ENCODE results near the gene TARBP1. TPM values are rescaled to one million over a fixed set of nuclear protein-coding genes. Genes with fewer than 3 reads are reported as not detected.

TARBP1 gene
- total RNA-seq (2022; extraction: Qiagen RNA extraction), result 12.2 to 15.7 TPM (median 12.7 TPM) in 5 replicates

GRCh38 chr1:234478481-234479309 is at the start of gene TARBP1:
Gene TARBP1, minus strand, starts transcription at chr1:234479179. Its CDS starts 76 bp downstream, at chr1:234479103.

GRCh38 chr1:234373064-234373958 is 105.7 kb downstream of the TARBP1 start, which contains the start of gene COA6:
Gene COA6, plus strand, starts transcription at chr1:234373456. Its CDS starts 11 bp downstream, at chr1:234373467.

Other genes starting within 250 kb of the TARBP1 start
- gene COA6, start 105.7 kb downstream of the TARBP1 start, total RNA-seq (2022; extraction: Qiagen RNA extraction), result 82.9 to 104 TPM (median 88.0 TPM) in 5 replicates
- 84.0 to 113 TPM (median 111 TPM) in 5 replicates for gene IRF2BP2, start 131.0 kb upstream of the TARBP1 start, total RNA-seq (2022; extraction: Qiagen RNA extraction)

All from A549 treated with CORT108297 at 1 μM for 4 hours (cell line).